Chondrocyte (in vitro differentiated cells): ENCODE measurements around the gene GNG12. TPM values are rescaled to one million over a fixed set of nuclear protein-coding genes. Genes with fewer than 3 reads are reported as not detected.
A peak's percentile ranks its signal among the peaks of the same experiment; 100 is the strongest.

ENCODE experiments used
- DNase-seq: peaks from one replicate; pipeline ENCODE4 v3.0.0; 2021; ENCODE audit warnings: mixed read lengths, low spot score
- H3K27ac Mint-ChIP-seq: one replicate; pipeline ENCODE4 v1.8.0; 2021; ENCODE audit warnings: mild to moderate bottlenecking, moderate library complexity, mixed read lengths; ENCODE audit not compliant: unreplicated experiment
- H3K27me3 Mint-ChIP-seq: 2 replicates; pipeline ENCODE4 v1.8.0; 2021; ENCODE audit warnings: low read depth, mixed read lengths
- H3K36me3 Mint-ChIP-seq: 2 replicates; pipeline ENCODE4 v1.8.0; 2021; ENCODE audit warnings: low read depth, mixed read lengths
- H3K4me1 Mint-ChIP-seq: 2 replicates; pipeline ENCODE4 v1.8.0; 2021; ENCODE audit warnings: low read depth, mild to moderate bottlenecking, mixed read lengths
- H3K4me3 Mint-ChIP-seq: one replicate; pipeline ENCODE4 v1.8.0; 2021; ENCODE audit warnings: mild to moderate bottlenecking, moderate library complexity, mixed read lengths; ENCODE audit not compliant: unreplicated experiment
- H3K9me3 Mint-ChIP-seq: 2 replicates; pipeline ENCODE4 v1.8.0; 2021; ENCODE audit warnings: low read depth, mixed read lengths
- total RNA-seq: library from RNA; stranded (reverse); gene quantifications from 3 replicates; pipeline ENCODE4 v1.2.1, GENCODE V29; 2021
- TF ChIP-seq, protein P1 (sequence below): fragments of 200-600 bp; sonication (generic); IDR thresholded peaks from 2 replicates; pipeline ENCODE4 v1.5.0; 2021; ENCODE audit warnings: antibody characterized with exemption, mild to moderate bottlenecking, moderate library complexity

Gene GNG12
- total RNA-seq, 1 donor from 2014 or later: 91.5 TPM

DNA sequence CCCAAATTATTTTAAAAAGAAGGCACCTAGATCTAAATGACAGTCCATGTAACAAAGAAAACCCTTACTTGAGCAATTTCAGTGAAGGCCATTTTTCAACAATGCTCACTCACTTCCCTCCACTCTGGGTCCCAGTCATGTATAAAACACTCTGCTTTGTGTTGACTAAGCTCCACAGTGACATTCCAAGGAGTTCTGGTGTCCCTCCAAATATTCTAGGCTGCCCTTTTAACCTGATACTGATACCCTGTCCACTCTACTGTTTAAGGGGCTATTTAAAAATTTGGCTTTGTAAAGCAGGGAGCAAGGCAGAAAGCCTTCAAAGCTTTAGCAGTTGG lies 73.6 kb downstream of the GNG12 start:
- Mint-ChIP-seq H3K4me3 (no peak overlapping the region), H3K27me3 (no peaks in the 10 kb centered on the region), H3K36me3 (peaks cover 3% of the 10 kb centered on the region), H3K9me3 (no peaks in the 10 kb centered on the region), H3K27ac (peak overlapping the region; percentile 86), H3K4me1 (peaks cover 47% of the 10 kb centered on the region)
- DNase-seq: no peak
- TF ChIP-seq, protein P1, sequence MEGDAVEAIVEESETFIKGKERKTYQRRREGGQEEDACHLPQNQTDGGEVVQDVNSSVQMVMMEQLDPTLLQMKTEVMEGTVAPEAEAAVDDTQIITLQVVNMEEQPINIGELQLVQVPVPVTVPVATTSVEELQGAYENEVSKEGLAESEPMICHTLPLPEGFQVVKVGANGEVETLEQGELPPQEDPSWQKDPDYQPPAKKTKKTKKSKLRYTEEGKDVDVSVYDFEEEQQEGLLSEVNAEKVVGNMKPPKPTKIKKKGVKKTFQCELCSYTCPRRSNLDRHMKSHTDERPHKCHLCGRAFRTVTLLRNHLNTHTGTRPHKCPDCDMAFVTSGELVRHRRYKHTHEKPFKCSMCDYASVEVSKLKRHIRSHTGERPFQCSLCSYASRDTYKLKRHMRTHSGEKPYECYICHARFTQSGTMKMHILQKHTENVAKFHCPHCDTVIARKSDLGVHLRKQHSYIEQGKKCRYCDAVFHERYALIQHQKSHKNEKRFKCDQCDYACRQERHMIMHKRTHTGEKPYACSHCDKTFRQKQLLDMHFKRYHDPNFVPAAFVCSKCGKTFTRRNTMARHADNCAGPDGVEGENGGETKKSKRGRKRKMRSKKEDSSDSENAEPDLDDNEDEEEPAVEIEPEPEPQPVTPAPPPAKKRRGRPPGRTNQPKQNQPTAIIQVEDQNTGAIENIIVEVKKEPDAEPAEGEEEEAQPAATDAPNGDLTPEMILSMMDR: no peak

DNA sequence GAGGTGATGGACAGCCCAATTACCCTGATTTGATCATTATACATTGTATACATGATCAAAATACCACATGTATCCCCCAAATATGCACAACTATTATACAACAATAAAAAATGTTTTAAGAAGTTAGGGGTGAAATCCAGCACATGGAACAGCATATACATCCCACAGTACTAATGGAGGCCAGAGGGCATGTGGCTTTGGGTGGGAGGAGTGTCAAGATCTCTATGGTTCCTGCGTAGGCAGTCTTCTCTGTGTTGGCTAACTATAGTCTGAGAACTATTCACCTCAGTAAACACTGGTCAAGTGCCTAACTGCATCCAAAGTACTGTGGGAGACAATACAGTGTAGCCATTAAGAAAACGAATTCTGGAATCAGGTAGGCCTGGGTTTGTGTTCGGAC lies 74.2 kb downstream of the GNG12 start:
- H3K27me3 Mint-ChIP-seq: no peaks in the 10 kb centered on the region
- H3K36me3 Mint-ChIP-seq: peaks cover 4% of the 10 kb centered on the region
- H3K4me3 Mint-ChIP-seq: no peak overlapping the region
- H3K9me3 Mint-ChIP-seq: no peaks in the 10 kb centered on the region
- no peak for DNase-seq
- H3K4me1 Mint-ChIP-seq: peaks cover 53% of the 10 kb centered on the region
- TF ChIP-seq, protein P1: no peak
- peak overlapping the region; percentile 32 for H3K27ac Mint-ChIP-seq

DNA sequence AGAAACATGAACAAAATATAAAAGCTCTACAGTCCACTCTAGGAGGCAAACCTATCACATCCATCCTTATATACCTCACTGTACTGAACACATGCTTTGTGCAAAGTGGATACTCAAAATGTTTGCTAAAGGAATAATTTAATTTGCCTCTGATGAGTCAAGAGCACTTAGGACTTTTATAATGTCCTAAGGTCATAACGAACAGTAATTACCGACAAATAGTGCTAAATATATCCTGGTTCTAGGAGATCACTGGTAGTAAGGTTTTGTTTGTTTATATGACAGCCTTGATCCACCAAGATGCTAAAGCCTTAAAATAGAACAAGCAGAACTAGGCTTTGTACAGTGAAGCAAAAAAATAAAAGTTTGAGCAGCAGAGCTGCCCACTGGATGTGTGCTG lies 77.6 kb downstream of the GNG12 start:
- H3K27ac Mint-ChIP-seq: no peak overlapping the region
- peaks cover 4% of the 10 kb centered on the region for H3K36me3 Mint-ChIP-seq
- H3K27me3 Mint-ChIP-seq: no peaks in the 10 kb centered on the region
- peaks cover 78% of the 10 kb centered on the region for H3K4me1 Mint-ChIP-seq
- TF ChIP-seq, protein P1: no peak
- H3K9me3 Mint-ChIP-seq: no peaks in the 10 kb centered on the region
- no peak for DNase-seq
- H3K4me3 Mint-ChIP-seq: no peak overlapping the region

DNA sequence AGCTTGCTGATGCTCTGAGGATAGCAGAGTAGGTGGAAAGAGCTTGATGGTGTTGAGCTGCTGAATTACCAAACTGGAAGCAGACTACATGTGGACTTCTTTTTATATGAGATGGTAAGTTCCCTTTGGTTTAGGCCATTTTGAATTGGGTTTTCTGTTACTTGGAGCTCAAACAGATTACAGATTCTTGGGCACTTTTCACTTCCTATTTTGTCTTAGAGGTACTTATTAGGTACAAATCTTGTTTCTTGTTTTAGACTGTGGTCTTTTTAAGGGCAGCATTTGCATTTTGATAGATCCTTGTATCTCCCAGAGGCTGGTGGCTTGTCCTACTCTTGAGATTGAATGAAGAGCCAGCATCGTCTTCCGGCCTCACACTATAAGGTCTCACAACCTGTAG lies 78.1 kb downstream of the GNG12 start:
- H3K27me3 Mint-ChIP-seq: no peaks in the 10 kb centered on the region
- no peak overlapping the region for H3K27ac Mint-ChIP-seq
- H3K36me3 Mint-ChIP-seq: peaks cover 4% of the 10 kb centered on the region
- H3K4me1 Mint-ChIP-seq: peaks cover 78% of the 10 kb centered on the region
- DNase-seq: no peak
- no peak overlapping the region for H3K4me3 Mint-ChIP-seq
- no peaks in the 10 kb centered on the region for H3K9me3 Mint-ChIP-seq
- TF ChIP-seq, protein P1: no peak

DNA sequence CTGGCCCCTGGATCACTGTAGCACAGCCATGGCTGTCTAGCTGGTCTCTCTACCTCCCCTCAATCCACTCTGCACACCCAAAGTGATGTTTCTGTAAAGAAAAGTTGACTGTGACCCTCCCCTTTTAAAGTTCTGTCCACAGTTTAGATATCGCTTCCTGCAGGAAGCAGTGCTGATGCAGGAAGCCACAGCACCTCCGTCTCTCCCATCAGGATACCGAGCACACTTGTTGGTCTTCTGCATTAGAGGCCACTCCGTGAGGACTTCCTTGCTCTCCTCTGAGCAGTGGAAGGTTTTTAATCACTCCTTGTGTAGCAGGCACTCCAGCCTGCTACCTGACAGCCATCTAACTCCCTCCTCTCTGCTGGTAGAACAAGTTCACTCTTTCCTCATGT lies 78.7 kb downstream of the GNG12 start:
- TF ChIP-seq, protein P1: no peak
- Mint-ChIP-seq H3K4me1 (peaks cover 78% of the 10 kb centered on the region), H3K4me3 (no peak overlapping the region), H3K27me3 (no peaks in the 10 kb centered on the region), H3K9me3 (no peaks in the 10 kb centered on the region), H3K36me3 (peaks cover 4% of the 10 kb centered on the region), H3K27ac (peak overlapping the region; percentile 71)
- no peak for DNase-seq
